CD8-positive, alpha-beta memory T cell (primary cell): ENCODE results near the gene GCH1. TPM values are rescaled to one million over a fixed set of nuclear protein-coding genes. Genes with fewer than 3 reads are reported as not detected.
"Not testable (repeated sequence)": the region's sequence is repeated elsewhere in the genome, so short reads cannot be mapped to it uniquely, and the experiment has no call there.

Experiments
- CTCF ChIA-PET: fragments of 350-600 bp; sonication (Branson Sonifier 250); formaldehyde crosslinking; loops from one replicate; lab custom pipeline; 2021; ENCODE audit warnings: antibody characterized with exemption; lab: Charles Lee
- POLR2A ChIA-PET: fragments of 350-600 bp; sonication (Branson Sonifier 250); formaldehyde crosslinking; loops from one replicate; lab custom pipeline; 2021; ENCODE audit warnings: antibody characterized with exemption; lab: Charles Lee
- DNase-seq, 5 donors: peaks; one replicate each; pipeline versions ENCODE4 v3.0.0 to v3.0.0-alpha.2; 2020 to 2022; ENCODE audit warnings: mixed read lengths in 1 of 5
- H3K27ac ChIP-seq: one replicate; pipeline ENCODE4 v1.7.0; 2013; ENCODE audit warnings: low read depth, mild to moderate bottlenecking, low read length, moderate library complexity
- H3K27me3 ChIP-seq: 2 replicates; pipeline ENCODE4 v1.7.0; 2013; ENCODE audit warnings: low read length, mild to moderate bottlenecking; ENCODE audit not compliant: insufficient read depth, poor library complexity, severe bottlenecking
- H3K36me3 ChIP-seq: 2 replicates; pipeline ENCODE4 v1.7.0; 2013; ENCODE audit warnings: mild to moderate bottlenecking, low read length, moderate library complexity; ENCODE audit not compliant: insufficient read depth
- H3K4me1 ChIP-seq: 2 replicates; pipeline ENCODE4 v1.7.0; 2013; ENCODE audit warnings: mild to moderate bottlenecking, low read length, moderate library complexity; ENCODE audit not compliant: insufficient read depth
- H3K4me3 ChIP-seq: 2 replicates; pipeline ENCODE4 v1.7.0; 2013; ENCODE audit warnings: mild to moderate bottlenecking, low read length
- H3K9me3 ChIP-seq: 2 replicates; pipeline ENCODE4 v1.7.0; 2013; ENCODE audit warnings: mild to moderate bottlenecking, low read length
- H3K27ac Mint-ChIP-seq, 8 donors: one replicate each; pipeline ENCODE4 v1.8.0; 2020 to 2021; ENCODE audit warnings: mixed read lengths in 8 of 8, mild to moderate bottlenecking in 6 of 8, inconsistent platforms in 3 of 8, moderate library complexity in 3 of 8
- H3K27me3 Mint-ChIP-seq, 2 donors: one replicate each; pipeline ENCODE4 v1.8.0; 2020 to 2021; ENCODE audit warnings: mixed read lengths in 2 of 2, mild to moderate bottlenecking in 1 of 2, moderate library complexity in 1 of 2
- H3K36me3 Mint-ChIP-seq, 3 donors: one replicate each; pipeline ENCODE4 v1.8.0; 2020 to 2021; ENCODE audit warnings: mixed read lengths in 3 of 3, inconsistent platforms in 1 of 3, mild to moderate bottlenecking in 1 of 3
- H3K4me1 Mint-ChIP-seq, 3 donors: one replicate each; pipeline ENCODE4 v1.8.0; 2020 to 2021; ENCODE audit warnings: mixed read lengths in 3 of 3, inconsistent platforms in 1 of 3, mild to moderate bottlenecking in 1 of 3
- H3K4me3 Mint-ChIP-seq, 7 donors: one replicate each; pipeline ENCODE4 v1.8.0; 2020 to 2021; ENCODE audit warnings: mixed read lengths in 7 of 7, mild to moderate bottlenecking in 6 of 7, moderate library complexity in 4 of 7, inconsistent platforms in 2 of 7
- H3K9me3 Mint-ChIP-seq, 5 donors: one replicate each; pipeline ENCODE4 v1.8.0; 2020 to 2022; ENCODE audit warnings: mixed read lengths in 5 of 5, mild to moderate bottlenecking in 3 of 5, moderate library complexity in 2 of 5, inconsistent platforms in 1 of 5
- polyA plus RNA-seq: library from polyadenylated mRNA; unstranded; fragments of 300-500 nt; fragmentation: Illumina TruSeq; gene quantifications from one replicate; pipeline ENCODE4 v1.2.3, GENCODE V29; 2021
- total RNA-seq, 2 experiments: library from RNA; stranded (reverse); gene quantifications; one replicate each; pipeline ENCODE4 v1.2.3, GENCODE V29; 2021

The GCH1 gene
- total and polyA plus RNA-seq, 3 experiments from 2014 or later, result 26.4 to 35.3 (median 26.4) TPM

GRCh38 chr14:54803396-54803795 is 99.2 kb downstream of the GCH1 start:
- ChIA-PET CTCF (interaction anchor here (2.6 kb wide), 1 partner anchor 240 kb away, joined by 11 read pairs; no protein-coding TSS in a partner anchor), POLR2A (no interaction called here)
- peaks cover 0 to 8% (median 0%) of the 10 kb centered on the region in 3 donors for H3K36me3 Mint-ChIP-seq
- no peak overlapping the region for H3K4me3 ChIP-seq
- peaks cover 4% of the 10 kb centered on the region for H3K4me1 ChIP-seq
- DNase-seq, result no peak
- no peak overlapping the region for H3K27ac ChIP-seq
- H3K27ac Mint-ChIP-seq, result no peak overlapping the region
- no peaks in the 10 kb centered on the region for H3K9me3 Mint-ChIP-seq
- H3K27me3 Mint-ChIP-seq, result peaks cover 16 to 33% of the 10 kb centered on the region in 2 donors
- H3K9me3 ChIP-seq, result no peaks in the 10 kb centered on the region
- no peak overlapping the region for H3K4me3 Mint-ChIP-seq
- H3K27me3 ChIP-seq, result no peaks in the 10 kb centered on the region
- H3K4me1 Mint-ChIP-seq, result peaks cover 4 to 8% (median 5%) of the 10 kb centered on the region in 3 donors
- no peaks in the 10 kb centered on the region for H3K36me3 ChIP-seq

GRCh38 chr14:54801482-54801881 is 101.1 kb downstream of the GCH1 start:
- H3K36me3 Mint-ChIP-seq, H3K27me3 ChIP-seq, H3K36me3 ChIP-seq, H3K4me3 ChIP-seq, H3K9me3 ChIP-seq, POLR2A ChIA-PET, H3K4me3 Mint-ChIP-seq, H3K27ac ChIP-seq, H3K9me3 Mint-ChIP-seq, CTCF ChIA-PET, DNase-seq, H3K4me1 Mint-ChIP-seq, H3K4me1 ChIP-seq: not testable (repeated sequence)
- H3K27me3 Mint-ChIP-seq, result peaks cover 22 to 26% of the 10 kb centered on the region in 2 donors
- H3K27ac Mint-ChIP-seq, result peak overlapping the region in 1 of 8 donors; percentile 15

- no peaks in the 10 kb centered on the region for H3K36me3 ChIP-seq
- no peak overlapping the region for H3K27ac ChIP-seq
- no peak overlapping the region for H3K4me3 Mint-ChIP-seq
- H3K9me3 ChIP-seq, result no peaks in the 10 kb centered on the region
- POLR2A ChIA-PET, result no interaction called here
- peaks cover 0 to 5% (median 4%) of the 10 kb centered on the region in 5 donors for H3K9me3 Mint-ChIP-seq
- CTCF ChIA-PET, result no interaction called here
- DNase-seq, result no peak
- no peaks in the 10 kb centered on the region for H3K4me1 Mint-ChIP-seq
- peaks cover 0 to 8% (median 0%) of the 10 kb centered on the region in 3 donors for H3K36me3 Mint-ChIP-seq
- H3K27me3 Mint-ChIP-seq, result peaks cover 18 to 27% of the 10 kb centered on the region in 2 donors
- H3K4me3 ChIP-seq, result no peak overlapping the region
- no peaks in the 10 kb centered on the region for H3K27me3 ChIP-seq
- no peak overlapping the region for H3K27ac Mint-ChIP-seq
- no peaks in the 10 kb centered on the region for H3K4me1 ChIP-seq
Measured at GRCh38 chr14:54798465-54799124, 104.0 kb downstream of the GCH1 start.

- POLR2A ChIA-PET, result no interaction called here
- Histone ChIP-seq H3K4me1 (no peaks in the 10 kb centered on the region), H3K4me3 (no peak overlapping the region), H3K27me3 (no peaks in the 10 kb centered on the region), H3K27ac (no peak overlapping the region), H3K9me3 (no peaks in the 10 kb centered on the region), H3K36me3 (no peaks in the 10 kb centered on the region)
- H3K36me3 Mint-ChIP-seq, result peaks cover 0 to 8% (median 0%) of the 10 kb centered on the region in 3 donors
- CTCF ChIA-PET, result no interaction called here
- peaks cover 18 to 27% of the 10 kb centered on the region in 2 donors for H3K27me3 Mint-ChIP-seq
- H3K4me1 Mint-ChIP-seq, result no peaks in the 10 kb centered on the region
- no peak for DNase-seq
- H3K27ac Mint-ChIP-seq, result peak overlapping the region in 1 of 8 donors; percentile 68
- no peak overlapping the region for H3K4me3 Mint-ChIP-seq
- H3K9me3 Mint-ChIP-seq, result peaks cover 0 to 5% (median 4%) of the 10 kb centered on the region in 5 donors
Measured at GRCh38 chr14:54797986-54798385, 104.6 kb downstream of the GCH1 start.

GRCh38 chr14:54797556-54797955 is 105.1 kb downstream of the GCH1 start:
- H3K36me3 Mint-ChIP-seq, result peaks cover 0 to 8% (median 0%) of the 10 kb centered on the region in 3 donors
- Histone ChIP-seq H3K4me3 (no peak overlapping the region), H3K36me3 (no peaks in the 10 kb centered on the region), H3K4me1 (no peaks in the 10 kb centered on the region), H3K27me3 (no peaks in the 10 kb centered on the region), H3K27ac (no peak overlapping the region), H3K9me3 (no peaks in the 10 kb centered on the region)
- CTCF ChIA-PET, result no interaction called here
- H3K9me3 Mint-ChIP-seq, result peaks cover 0 to 5% (median 4%) of the 10 kb centered on the region in 5 donors
- peaks cover 18 to 27% of the 10 kb centered on the region in 2 donors for H3K27me3 Mint-ChIP-seq
- DNase-seq, result no peak
- H3K27ac Mint-ChIP-seq, result peak overlapping the region in 1 of 8 donors; percentile 68
- POLR2A ChIA-PET, result no interaction called here
- no peak overlapping the region for H3K4me3 Mint-ChIP-seq
- H3K4me1 Mint-ChIP-seq, result no peaks in the 10 kb centered on the region

- no peaks in the 10 kb centered on the region for H3K4me1 Mint-ChIP-seq
- CTCF ChIA-PET, result interaction anchor here (1.2 kb wide), 1 partner anchor 23 kb away, joined by 3 read pairs; no protein-coding TSS in a partner anchor
Measured at GRCh38 chr14:54796961-54797360, 105.7 kb downstream of the GCH1 start.

GRCh38 chr14:54794796-54795195 is 107.8 kb downstream of the GCH1 start:
- POLR2A ChIA-PET, result interaction anchor here (0.6 kb wide), 1 partner anchor 198 kb away, joined by 3 read pairs; no protein-coding TSS in a partner anchor
- H3K4me1 ChIP-seq, result no peaks in the 10 kb centered on the region
- H3K27ac Mint-ChIP-seq, result peak overlapping the region in 1 of 8 donors; percentile 57
- H3K4me1 Mint-ChIP-seq, result no peaks in the 10 kb centered on the region
- H3K4me3 Mint-ChIP-seq, result no peak overlapping the region
- no peak for DNase-seq
- H3K36me3 ChIP-seq, result no peaks in the 10 kb centered on the region
- no peaks in the 10 kb centered on the region for H3K36me3 Mint-ChIP-seq
- no peak overlapping the region for H3K27ac ChIP-seq
- no peaks in the 10 kb centered on the region for H3K27me3 ChIP-seq
- H3K27me3 Mint-ChIP-seq, result peaks cover 8 to 18% of the 10 kb centered on the region in 2 donors
- CTCF ChIA-PET, result interaction anchor here (1.1 to 2.9 kb wide), 3 partner anchors 9 to 21 kb away, joined by 4 to 9 read pairs (median 4); no protein-coding TSS in a partner anchor
- H3K9me3 ChIP-seq, result no peaks in the 10 kb centered on the region
- H3K9me3 Mint-ChIP-seq, result peaks cover 0 to 5% (median 4%) of the 10 kb centered on the region in 5 donors
- no peak overlapping the region for H3K4me3 ChIP-seq

More at GRCh38 chr14:54796961-54797360, 105.7 kb downstream of the GCH1 start:
- H3K4me1 ChIP-seq, result no peaks in the 10 kb centered on the region
- peaks cover 0 to 8% (median 0%) of the 10 kb centered on the region in 3 donors for H3K36me3 Mint-ChIP-seq
- H3K27ac ChIP-seq, result no peak overlapping the region
- H3K9me3 ChIP-seq, result no peaks in the 10 kb centered on the region
- no peak overlapping the region for H3K4me3 ChIP-seq
- no peak overlapping the region for H3K4me3 Mint-ChIP-seq
- H3K27me3 ChIP-seq, result no peaks in the 10 kb centered on the region
- peaks cover 18 to 27% of the 10 kb centered on the region in 2 donors for H3K27me3 Mint-ChIP-seq
- no peak for DNase-seq
- H3K36me3 ChIP-seq, result no peaks in the 10 kb centered on the region
- peaks cover 0 to 5% (median 4%) of the 10 kb centered on the region in 5 donors for H3K9me3 Mint-ChIP-seq
- POLR2A ChIA-PET, result no interaction called here
- no peak overlapping the region for H3K27ac Mint-ChIP-seq

GRCh38 chr14:54794159-54794558 is 108.5 kb downstream of the GCH1 start:
- H3K36me3 ChIP-seq, result no peaks in the 10 kb centered on the region
- H3K9me3 ChIP-seq, result no peaks in the 10 kb centered on the region
- Mint-ChIP-seq H3K27ac (no peak overlapping the region), H3K36me3 (no peaks in the 10 kb centered on the region), H3K4me1 (no peaks in the 10 kb centered on the region), H3K9me3 (peaks cover 0 to 5% (median 4%) of the 10 kb centered on the region in 5 donors), H3K27me3 (peaks cover 8 to 18% of the 10 kb centered on the region in 2 donors), H3K4me3 (no peak overlapping the region)
- H3K27ac ChIP-seq, result no peak overlapping the region
- no peaks in the 10 kb centered on the region for H3K4me1 ChIP-seq
- ChIA-PET CTCF (interaction anchor here (1.1 to 2.9 kb wide), 3 partner anchors 8 to 20 kb away, joined by 4 to 9 read pairs (median 4); no protein-coding TSS in a partner anchor), POLR2A (interaction anchor here (0.6 kb wide), 1 partner anchor 197 kb away, joined by 3 read pairs; no protein-coding TSS in a partner anchor)
- no peak for DNase-seq
- H3K27me3 ChIP-seq, result no peaks in the 10 kb centered on the region
- H3K4me3 ChIP-seq, result no peak overlapping the region
